Myometrial cell (primary cell): ENCODE results near the gene NHP2. TPM values are rescaled to one million over a fixed set of nuclear protein-coding genes. Genes with fewer than 3 reads are reported as not detected.

ENCODE experiments used
- total RNA-seq: library from RNA; depleted of rRNA; stranded (reverse); fragments of >200 nt; gene quantifications from 2 replicates; pipeline ENCODE4 v1.2.3, GENCODE V29; 2015

Gene NHP2
- total RNA-seq = 579 and 610 TPM in 2 replicates

DNA sequence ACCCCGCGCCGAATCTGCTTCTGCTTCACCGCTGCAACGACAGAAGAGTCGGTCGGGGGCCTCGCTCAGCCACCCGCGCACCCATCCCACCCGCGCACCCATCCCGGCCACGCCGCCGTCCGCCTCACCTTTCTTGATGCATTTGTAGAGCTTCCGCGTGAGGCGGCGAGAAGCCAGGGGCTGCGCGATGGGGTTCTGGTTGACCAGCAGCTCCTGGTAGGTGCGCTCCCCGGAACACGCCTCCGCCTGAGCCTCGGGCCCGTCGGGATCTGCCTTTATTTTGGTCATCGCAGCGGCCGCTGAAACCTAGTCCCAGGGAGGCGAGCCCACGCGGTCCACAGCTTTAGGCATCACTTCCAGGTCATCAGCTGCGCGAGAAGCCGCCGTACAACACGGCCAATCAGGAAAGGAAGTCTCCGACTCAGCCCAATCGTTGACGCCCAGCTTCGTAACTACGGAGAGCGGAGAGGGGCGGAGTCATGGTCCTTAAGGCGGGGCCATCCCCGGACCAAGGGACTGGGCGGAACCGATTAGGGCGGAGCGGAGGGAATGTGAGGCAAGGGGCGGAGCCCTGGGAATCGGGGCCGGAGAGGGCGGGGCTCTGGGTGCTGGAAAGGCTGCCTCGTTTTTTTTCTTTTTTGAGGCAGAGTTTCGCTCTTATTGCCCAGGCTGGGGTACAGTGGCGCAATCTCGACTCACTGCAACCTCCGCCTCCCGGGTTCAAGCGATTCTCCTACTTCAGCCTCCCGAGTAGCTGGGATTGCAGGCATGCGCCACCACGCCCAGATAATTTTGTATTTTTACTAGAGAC is at the start of gene NHP2:
TSS of gene NHP2 (minus strand) at position 356 of the 811 bp plus-strand sequence. CDS start at position 288, 68 bp downstream.

GRCh38 chr5:178187014-178187413 is 33.3 kb upstream of the NHP2 start, which contains the start of gene GMCL2:
TSS of gene GMCL2 (minus strand) at chr5:178187371. CDS start at chr5:178187299, 72 bp downstream.

GRCh38 chr5:178130576-178131445 is 22.9 kb downstream of the NHP2 start, which contains the start of gene RMND5B:
TSS of gene RMND5B (plus strand) at chr5:178131014. CDS start at chr5:178138120, 7,106 bp downstream.

DNA sequence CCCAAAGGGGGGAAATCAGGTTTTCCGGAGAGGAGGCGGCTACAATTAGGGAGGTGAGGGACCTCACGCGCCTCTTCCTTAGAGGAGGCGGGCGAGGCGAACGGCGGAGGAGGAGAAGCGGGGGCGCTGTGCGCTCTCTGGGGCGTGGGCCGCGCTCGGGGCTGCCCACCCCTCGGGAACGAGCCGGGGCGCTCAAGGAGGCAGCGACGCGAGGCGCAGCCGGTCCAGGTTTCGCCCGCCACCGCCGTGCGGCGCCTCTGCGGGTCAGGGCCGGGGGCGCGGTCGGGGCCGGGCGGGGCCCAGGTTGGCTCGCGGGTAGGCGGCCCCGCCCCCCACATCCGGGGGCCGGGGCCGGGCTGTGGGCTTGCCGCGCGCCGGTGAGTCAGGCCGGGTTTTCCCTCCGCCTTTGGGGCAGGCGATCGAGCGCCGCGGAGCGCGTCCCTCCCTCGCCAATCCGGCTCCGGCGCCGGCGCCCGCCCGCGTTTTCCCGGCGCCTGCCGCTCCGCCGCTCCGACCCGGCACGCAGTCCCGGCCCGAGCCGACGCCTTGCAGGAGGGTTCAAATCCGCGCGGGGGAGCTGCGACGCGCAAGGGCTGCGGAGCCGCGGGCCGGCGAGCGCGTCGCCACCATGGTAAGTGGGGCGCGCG is 40.4 kb downstream of the NHP2 start, which contains the start of gene N4BP3:
TSS of gene N4BP3 (plus strand) at position 392 of the 647 bp plus-strand sequence. CDS start 6,052 bp downstream, outside the sequence.

Other genes starting within 250 kb of the NHP2 start
- not detected in 2 replicates for gene PROP1, start 157.6 kb downstream of the NHP2 start, total RNA-seq
- gene N4BP3, start 40.4 kb downstream of the NHP2 start, total RNA-seq = 0.29 and 0.89 TPM in 2 replicates
- 12.1 and 24.8 TPM in 2 replicates for gene RMND5B, start 22.9 kb downstream of the NHP2 start, total RNA-seq
- not detected in 2 replicates for gene GMCL2, start 33.5 kb upstream of the NHP2 start, total RNA-seq
- gene HNRNPAB, start 50.6 kb upstream of the NHP2 start, total RNA-seq = 99.1 and 102 TPM in 2 replicates
- gene PHYKPL, start 78.9 kb upstream of the NHP2 start, total RNA-seq = 22.2 and 33.7 TPM in 2 replicates